Activated CD4-positive, alpha-beta T cell treated with anti-CD3 and anti-CD28 coated beads for 24 hours (primary cell): ENCODE measurements around the gene HSPA4.
"Not testable (repeated sequence)": the region's sequence is repeated elsewhere in the genome, so short reads cannot be mapped to it uniquely, and the experiment has no call there.

Experiments used
- DNase-seq, 2 donors: peaks; one replicate each; pipeline ENCODE4 v3.0.0-alpha.2; 2020; ENCODE audit warnings: low read depth in 2 of 2

HSPA4 gene

DNA sequence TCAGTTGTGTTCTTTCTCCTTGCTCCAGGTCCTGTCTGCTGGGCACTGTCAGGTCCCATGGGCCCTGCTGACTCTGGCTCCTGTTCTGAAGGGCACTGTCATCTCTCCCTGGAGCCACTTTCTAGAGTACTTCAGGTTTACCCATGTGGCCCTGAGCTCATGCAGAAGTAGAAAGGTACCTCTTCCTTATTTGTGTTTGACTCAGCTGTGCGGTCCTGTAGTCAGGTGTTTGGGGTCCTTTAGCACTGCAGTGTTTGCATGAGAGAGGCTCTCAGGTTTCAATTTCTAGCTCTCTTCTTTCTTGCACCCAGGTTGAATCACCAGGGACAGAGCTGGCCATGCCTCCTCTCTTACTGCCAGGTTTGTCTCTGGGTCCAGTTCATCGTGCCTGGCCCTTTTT lies 71.5 kb downstream of the HSPA4 start:
- DNase-seq: no peak

DNA sequence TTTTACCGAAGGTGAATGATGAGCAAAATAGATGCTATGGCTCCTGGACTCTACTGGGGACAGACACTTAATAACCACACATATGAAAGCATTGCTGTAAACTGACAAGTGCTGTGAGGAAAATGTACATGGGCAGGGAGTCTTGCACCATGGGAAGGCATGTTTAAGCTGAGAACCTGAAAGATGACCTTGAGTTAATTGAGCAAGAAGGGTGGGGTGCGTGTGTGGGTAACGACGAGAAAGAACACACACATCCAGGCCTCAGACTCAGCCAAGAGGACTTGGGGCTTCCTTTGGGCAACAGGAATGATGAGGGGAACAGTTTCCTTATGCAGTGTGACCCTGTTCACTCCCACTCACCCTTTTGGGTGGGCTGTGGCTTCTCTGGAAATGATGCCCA lies 73.1 kb downstream of the HSPA4 start:
- no peak for DNase-seq

GRCh38 chr5:133128066-133128465 lies 76.3 kb downstream of the HSPA4 start:
- DNase-seq: no peak

DNA sequence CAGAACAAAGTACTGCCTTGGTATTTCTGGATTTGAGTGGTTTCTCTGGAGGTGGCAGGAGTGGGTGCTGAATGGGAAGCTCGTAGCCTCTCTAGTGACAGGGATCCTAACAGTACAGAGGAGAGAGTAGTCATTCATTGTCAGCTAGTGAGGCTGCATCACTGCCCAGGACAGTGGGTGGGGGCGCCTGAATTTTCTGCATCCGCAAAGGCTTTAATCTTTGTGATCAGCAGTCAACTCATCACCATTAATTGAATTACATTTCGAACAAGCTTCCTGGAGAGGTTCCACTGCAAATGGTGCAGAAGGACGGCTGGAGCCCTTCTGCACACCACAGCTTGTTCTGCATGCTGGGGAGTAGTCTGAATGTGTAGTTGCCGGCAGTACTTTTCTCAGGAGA lies 77.5 kb downstream of the HSPA4 start:
- DNase-seq: no peak

DNA sequence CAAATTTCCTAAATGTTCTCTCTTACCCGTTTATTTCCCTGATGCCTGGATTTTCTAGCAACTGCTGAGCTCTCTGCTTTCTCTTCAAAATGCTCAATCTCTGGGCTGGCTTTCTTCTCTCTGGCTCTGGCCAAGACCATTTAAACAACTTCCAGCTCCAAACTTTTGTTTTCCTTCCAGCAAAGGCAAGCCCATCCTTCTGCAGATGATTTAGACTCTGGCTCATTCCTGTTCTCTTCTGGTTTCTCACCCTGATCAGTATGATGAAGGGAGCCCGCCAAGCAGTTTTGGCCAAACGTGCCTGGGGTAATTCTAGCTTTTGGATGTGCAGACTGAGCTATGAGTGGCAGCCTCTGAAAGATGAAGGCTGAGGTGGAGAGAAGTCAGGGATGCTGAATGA lies 78.1 kb downstream of the HSPA4 start:
- no peak for DNase-seq

- no peak for DNase-seq
Measured at GRCh38 chr5:133130387-133131118, 78.7 kb downstream of the HSPA4 start.

DNA sequence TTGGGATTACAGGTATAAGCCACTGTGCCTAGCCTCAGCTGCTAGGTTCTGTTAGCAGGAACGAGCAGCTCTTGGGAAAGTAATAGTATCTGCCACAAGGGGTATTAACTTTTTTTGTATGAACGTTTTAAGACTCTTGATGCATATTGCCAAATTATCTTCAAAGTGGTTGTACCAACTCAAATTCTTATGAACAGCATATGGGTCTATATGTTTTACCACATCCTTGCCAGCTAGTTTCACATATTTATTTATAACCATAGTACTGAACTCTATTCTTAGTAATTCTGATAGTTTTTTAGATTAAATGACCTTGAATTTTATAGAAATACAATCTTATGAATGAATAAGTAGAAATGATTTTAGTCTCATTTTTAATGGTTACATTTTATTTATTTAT lies 80.9 kb downstream of the HSPA4 start:
- DNase-seq: no peak

GRCh38 chr5:133133241-133133640 lies 81.4 kb downstream of the HSPA4 start:
- DNase-seq: not testable (repeated sequence)

DNA sequence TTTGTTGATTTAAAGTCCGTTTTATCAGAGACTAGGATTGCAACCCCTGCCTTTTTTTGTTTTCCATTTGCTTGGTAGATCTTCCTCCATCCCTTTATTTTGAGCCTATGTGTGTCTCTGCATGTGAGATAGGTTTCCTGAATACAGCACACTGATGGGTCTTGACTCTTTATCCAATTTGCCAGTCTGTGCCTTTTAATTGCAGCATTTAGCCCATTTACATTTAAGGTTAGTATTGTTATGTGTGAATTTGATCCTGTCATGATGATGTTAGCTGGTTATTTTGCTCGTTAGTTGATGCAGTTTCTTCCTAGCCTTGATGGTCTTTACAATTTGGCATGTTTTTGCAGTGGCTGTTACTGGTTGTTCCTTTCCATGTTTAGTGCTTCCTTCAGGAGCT lies 85.1 kb downstream of the HSPA4 start:
- DNase-seq: not testable (repeated sequence)

GRCh38 chr5:133140311-133140710 lies 88.5 kb downstream of the HSPA4 start:
- DNase-seq: no peak

GRCh38 chr5:133141746-133142145 lies 89.9 kb downstream of the HSPA4 start:
- DNase-seq: no peak

GRCh38 chr5:133142782-133143181 lies 91.0 kb downstream of the HSPA4 start:
- no peak for DNase-seq

DNA sequence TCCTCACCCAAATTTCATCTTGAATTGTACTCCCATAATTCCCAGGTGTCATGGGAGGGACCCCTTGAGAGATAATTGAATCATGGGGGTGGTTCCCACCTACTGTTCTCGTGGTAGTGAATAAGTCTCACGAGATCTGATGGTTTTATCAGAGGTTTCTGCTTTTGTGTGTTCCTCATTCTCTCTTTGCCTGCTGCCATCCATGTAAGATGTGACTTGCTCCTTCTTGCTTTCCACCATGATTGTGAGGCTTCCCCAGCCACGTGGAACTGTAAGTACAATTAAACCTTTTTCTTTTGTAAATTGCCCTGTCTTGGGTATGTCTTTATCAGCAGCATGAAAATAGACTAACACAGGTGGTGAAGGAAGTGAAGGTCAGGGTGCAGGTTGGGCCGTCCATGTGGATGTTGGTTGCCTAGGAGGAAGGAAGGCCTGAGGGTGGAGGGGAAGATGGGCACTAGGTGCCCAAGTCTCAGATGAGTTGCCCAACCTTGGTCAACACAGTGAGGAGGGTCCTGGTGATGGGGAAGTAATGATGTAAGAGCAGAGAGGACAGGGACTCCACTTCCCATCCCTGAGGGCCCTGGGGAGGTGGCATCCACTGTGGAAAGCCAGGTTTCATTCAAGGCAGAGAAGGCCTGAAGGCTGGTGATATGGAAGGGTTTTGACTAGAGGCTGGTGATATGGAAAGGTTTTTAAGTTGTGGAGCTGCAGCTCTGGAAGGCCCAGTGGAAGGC lies 92.6 kb downstream of the HSPA4 start:
- no peak for DNase-seq

DNA sequence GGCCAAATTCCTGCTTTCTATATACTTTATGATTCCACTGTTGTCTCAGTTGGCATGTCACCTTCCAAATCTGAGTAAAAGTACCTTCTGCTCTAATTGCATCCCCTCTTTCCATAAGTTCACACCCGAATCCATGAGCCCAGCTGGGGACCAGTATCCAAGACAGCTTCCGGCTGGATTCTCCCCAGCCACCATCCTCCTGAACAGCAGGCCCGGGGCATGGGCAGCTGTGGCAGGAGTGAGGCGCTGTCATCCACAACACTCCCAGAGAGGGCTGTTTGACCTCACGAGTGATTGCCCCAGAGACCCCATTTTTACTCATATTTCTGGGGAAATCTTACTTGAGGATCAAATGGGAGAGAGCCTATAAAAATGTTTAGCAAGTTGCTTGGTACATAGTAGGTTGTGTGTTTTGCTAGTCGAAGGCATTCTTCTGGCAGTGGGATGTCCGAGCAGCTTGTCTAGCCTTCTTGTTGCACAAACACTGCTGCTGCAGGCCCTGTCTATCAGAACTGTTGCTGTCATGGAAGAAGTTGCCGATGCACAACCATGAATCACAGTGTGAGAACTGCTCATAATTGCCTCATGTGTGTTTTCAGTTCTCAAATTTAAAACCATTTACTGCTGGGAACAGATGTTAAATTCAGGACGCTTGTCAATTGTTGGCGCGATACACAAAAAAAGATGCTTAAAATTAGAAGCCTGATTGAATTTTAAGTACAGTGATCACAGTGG lies 93.8 kb downstream of the HSPA4 start:
- DNase-seq: no peak

- DNase-seq: no peak
Measured at GRCh38 chr5:133147411-133147810, 95.6 kb downstream of the HSPA4 start.

DNA sequence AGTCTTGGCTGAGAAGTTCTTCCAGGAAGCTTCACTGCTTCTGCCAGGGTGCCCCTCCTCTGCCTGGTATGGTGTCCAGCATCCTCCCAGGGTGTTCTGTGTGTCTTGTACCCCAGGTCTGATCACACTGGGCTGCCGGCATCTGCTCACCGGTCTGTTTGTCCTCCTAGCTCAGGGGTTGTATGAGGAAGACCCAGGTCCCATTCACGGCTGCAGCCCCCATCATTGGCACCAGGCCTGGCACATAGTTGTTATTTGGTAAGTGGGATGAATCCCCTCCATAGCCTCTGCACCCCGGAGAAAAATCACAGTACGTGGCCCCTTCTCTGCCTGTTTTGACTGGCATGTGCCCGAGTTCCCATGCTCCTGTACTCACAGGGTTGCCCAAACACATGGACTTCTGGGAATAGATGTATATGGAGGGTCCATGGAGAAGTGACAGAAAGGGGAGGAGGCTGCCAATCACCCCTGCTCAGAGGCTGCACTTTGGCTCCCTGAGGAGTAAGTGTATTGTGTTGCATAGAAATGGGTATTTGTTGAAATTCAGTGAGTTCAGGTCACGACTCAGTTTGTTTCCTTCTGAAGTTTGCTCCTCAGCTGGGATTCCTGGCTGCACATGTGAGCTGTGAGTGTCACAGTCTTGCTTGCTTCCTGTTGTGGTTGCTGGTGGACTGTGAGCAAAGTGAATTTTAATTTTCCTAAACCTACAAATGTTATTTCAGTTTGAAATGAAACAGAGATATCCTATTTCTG lies 96.2 kb downstream of the HSPA4 start:
- DNase-seq: no peak

DNA sequence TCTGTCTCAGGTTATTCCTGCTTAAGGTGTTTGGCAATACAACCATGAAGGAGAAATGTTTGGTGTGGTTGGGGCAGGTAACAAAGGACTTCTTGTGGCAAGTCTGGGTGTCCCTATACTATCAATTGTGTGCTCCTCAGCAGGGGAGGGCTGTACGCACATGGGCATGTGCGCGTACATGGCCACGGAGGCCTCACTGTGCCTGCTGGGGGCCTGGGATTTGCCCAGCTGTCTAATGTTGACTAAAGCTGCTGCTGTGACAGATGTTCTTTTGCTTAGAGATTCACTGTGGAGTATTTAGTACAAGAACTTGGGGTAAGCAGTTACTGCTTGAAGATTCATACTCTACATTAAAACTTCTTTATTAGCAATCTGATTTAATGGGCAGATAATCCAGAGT lies 97.5 kb downstream of the HSPA4 start:
- DNase-seq: no peak

GRCh38 chr5:133150909-133151544 lies 99.2 kb downstream of the HSPA4 start:
- no peak for DNase-seq

GRCh38 chr5:133154274-133155075 lies 102.7 kb downstream of the HSPA4 start:
- DNase-seq: no peak

GRCh38 chr5:133155326-133155969 lies 103.6 kb downstream of the HSPA4 start:
- no peak for DNase-seq
